ENCODE data around the gene DNASE1L1. TPM values are rescaled to one million over a fixed set of nuclear protein-coding genes. Genes with fewer than 3 reads are reported as not detected.
A peak's percentile ranks its signal among the peaks of the same experiment; 100 is the strongest.

Gene DNASE1L1
- total RNA-seq, 4 donors from 2014 or later: 40.7 to 92.9 (median 61.6) TPM

DNA sequence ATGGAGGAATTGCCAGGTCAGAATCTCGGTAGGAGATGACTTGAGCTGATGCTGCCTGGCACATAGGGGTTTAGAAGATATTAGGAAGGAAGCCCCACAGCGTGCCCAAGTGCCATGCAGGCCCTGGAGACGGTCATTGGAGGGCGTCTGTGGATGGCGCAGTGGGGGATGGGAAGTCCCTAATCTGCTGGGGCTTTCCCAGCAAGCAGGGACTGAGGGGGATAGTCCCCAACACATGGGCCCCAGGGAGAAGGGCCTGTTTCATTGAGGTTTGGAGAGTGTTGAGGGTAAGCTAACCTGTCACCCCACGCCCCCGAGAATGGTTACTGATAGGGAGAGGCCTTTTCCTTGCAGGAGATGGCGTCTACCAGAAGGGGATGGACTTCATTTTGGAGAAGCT lies 10.1 kb upstream of the DNASE1L1 start:
- TF ChIP-seq, protein P1, sequence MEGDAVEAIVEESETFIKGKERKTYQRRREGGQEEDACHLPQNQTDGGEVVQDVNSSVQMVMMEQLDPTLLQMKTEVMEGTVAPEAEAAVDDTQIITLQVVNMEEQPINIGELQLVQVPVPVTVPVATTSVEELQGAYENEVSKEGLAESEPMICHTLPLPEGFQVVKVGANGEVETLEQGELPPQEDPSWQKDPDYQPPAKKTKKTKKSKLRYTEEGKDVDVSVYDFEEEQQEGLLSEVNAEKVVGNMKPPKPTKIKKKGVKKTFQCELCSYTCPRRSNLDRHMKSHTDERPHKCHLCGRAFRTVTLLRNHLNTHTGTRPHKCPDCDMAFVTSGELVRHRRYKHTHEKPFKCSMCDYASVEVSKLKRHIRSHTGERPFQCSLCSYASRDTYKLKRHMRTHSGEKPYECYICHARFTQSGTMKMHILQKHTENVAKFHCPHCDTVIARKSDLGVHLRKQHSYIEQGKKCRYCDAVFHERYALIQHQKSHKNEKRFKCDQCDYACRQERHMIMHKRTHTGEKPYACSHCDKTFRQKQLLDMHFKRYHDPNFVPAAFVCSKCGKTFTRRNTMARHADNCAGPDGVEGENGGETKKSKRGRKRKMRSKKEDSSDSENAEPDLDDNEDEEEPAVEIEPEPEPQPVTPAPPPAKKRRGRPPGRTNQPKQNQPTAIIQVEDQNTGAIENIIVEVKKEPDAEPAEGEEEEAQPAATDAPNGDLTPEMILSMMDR (IDR thresholded peaks at IDR 0.05): no peak
- TF ChIP-seq POLR2A (IDR thresholded peaks at IDR 0.05): no peak
- DNase-seq: no peak
- H3K9me3 ChIP-seq: no peaks in the 10 kb centered on the region
- H3K4me3 ChIP-seq (replicated peaks in 1 of 3): no peak overlapping the region
- H3K4me1 ChIP-seq: peaks cover 0 to 16% of the 10 kb centered on the region in 2 donors
- H3K27me3 ChIP-seq: no peaks in the 10 kb centered on the region
- intact Hi-C loops (cut with DNase I): no loop called here
- H3K27ac ChIP-seq: peak overlapping the region; percentile 33 to 47 (median 42)
- H3K36me3 ChIP-seq: no peaks in the 10 kb centered on the region
- 88 to 89% methylated on average over 5 to 6 of the region's 8 CpGs for WGBS, 2 donors

DNA sequence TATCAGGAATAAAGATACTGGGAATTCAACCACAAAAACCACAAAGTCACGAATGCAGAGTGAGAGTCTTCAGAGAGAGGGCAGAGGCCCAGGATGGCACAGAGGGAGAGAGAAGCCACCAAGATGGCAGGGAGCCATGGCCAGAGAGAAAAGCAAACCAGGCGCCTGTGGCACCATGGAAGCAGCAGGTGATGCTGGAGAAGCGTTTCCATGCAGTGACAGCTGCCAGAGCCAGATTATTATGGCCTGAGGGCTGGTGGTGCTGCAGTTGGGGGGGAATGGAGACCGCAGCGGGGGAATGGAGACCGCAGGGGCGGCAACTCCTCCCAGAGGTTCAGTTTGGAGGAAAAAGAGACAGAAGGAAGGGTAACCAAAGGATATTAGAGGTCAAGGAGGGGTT lies 8.1 kb upstream of the DNASE1L1 start:
- intact Hi-C loops (cut with DNase I): no loop called here
- Histone ChIP-seq H3K27me3 (no peaks in the 10 kb centered on the region), H3K4me3 (replicated peaks in 1 of 3) (no peak overlapping the region), H3K4me1 (peaks cover 0 to 22% of the 10 kb centered on the region in 2 donors), H3K27ac (no peak overlapping the region), H3K9me3 (no peaks in the 10 kb centered on the region), H3K36me3 (no peaks in the 10 kb centered on the region)
- no peak for DNase-seq
- 94 to 95% methylated on average over 7 of the region's 7 CpGs for WGBS, 2 donors
- TF ChIP-seq, protein P1 (IDR thresholded peaks at IDR 0.05): no peak
- no peak for TF ChIP-seq POLR2A (IDR thresholded peaks at IDR 0.05)

DNA sequence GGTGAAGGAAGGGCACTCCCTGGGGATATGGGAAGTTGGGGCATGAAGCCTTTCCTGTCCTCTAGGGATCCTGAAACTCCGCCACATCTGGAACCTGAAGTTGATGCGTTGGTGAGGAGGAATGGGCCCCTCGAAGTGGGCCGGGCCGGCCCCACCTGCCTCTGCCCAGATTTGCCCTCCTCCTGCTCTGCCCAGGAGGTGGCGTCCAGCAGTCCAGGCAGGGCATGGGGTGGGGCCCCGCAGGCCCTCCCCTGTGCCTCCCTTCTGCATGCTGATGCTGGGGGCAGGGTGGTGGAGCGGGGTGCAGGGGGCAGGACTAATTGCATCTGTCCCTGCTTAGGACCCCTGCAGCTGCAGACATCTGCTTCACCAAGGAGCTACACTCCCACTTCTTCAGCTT lies 4.1 kb upstream of the DNASE1L1 start:
- Histone ChIP-seq H3K27ac (no peak overlapping the region), H3K36me3 (no peaks in the 10 kb centered on the region), H3K4me3 (replicated peaks in 1 of 3) (no peak overlapping the region), H3K9me3 (no peaks in the 10 kb centered on the region), H3K4me1 (peaks cover 0 to 7% of the 10 kb centered on the region in 2 donors), H3K27me3 (no peaks in the 10 kb centered on the region)
- intact Hi-C loops (cut with DNase I): no loop called here
- WGBS, 2 donors: 100% methylated on average over 2 of the region's 8 CpGs; no CpG with 5 or more reads in 1 of the 2 donors
- DNase-seq: no peak
- TF ChIP-seq, protein P1 (IDR thresholded peaks at IDR 0.05): no peak
- TF ChIP-seq POLR2A (IDR thresholded peaks at IDR 0.05): no peak

DNA sequence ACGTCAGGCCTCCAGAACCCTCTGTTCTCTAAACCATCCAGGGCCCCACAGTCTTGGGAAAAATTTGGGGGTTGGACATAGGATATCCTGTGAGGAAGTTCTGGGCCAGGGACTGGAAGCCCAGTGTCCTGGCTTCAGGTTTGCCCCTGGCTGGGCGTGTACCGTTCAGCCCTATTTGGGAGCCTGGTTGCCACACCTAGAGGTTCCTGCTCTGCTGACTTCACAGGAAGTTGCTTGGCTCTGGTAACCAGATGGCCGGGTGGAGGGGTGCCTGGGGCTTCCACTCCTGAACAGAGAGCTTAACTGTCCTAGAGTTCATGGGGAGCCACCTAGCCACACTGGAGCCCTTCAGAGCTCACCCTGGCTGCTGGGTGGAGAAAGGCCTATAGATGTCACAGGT lies 3.4 kb upstream of the DNASE1L1 start:
- peak in 1 of 2 donors; percentile 11 for DNase-seq
- no peaks in the 10 kb centered on the region for H3K36me3 ChIP-seq
- H3K4me1 ChIP-seq: peaks cover 0 to 7% of the 10 kb centered on the region in 2 donors
- H3K27ac ChIP-seq: peak overlapping the region; percentile 89 to 95 (median 94)
- H3K9me3 ChIP-seq: no peaks in the 10 kb centered on the region
- no peaks in the 10 kb centered on the region for H3K27me3 ChIP-seq
- peak overlapping the region in 1 of 3 donors; percentile 62 for H3K4me3 ChIP-seq (replicated peaks in 1 of 3)
- TF ChIP-seq POLR2A (IDR thresholded peaks at IDR 0.05): no peak
- TF ChIP-seq, protein P1 (IDR thresholded peaks at IDR 0.05): no peak
- WGBS, 2 donors: 33 to 43% methylated on average over 2 to 4 of the region's 4 CpGs
- intact Hi-C loops (cut with DNase I): no loop called here

DNA sequence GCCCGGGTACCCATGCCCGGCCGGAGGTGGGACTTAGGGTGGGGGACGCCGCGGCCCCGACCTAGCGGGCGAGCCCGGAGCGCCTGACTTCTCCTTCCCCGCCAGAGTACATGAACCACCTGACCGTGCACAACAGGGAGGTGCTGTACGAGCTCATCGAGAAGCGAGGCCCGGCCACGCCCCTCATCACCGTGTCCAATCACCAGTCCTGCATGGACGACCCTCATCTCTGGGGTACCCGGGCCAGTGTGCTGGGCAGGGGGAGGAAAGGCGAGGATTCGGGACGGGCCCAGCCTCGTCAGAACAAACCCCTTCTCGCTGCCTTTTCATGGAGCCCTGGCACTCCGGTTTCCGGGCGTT lies 2.9 kb upstream of the DNASE1L1 start:
- 13% methylated on average over 4 of the region's 29 CpGs; no CpG with 5 or more reads in 1 of the 2 donors for WGBS, 2 donors
- DNase-seq: peak; percentile 74 to 77

More for the DNA sequence above, 2.9 kb upstream of the DNASE1L1 start:
- peaks cover 0 to 7% of the 10 kb centered on the region in 2 donors for H3K4me1 ChIP-seq
- H3K27ac ChIP-seq: peak overlapping the region; percentile 89 to 95 (median 94)
- H3K9me3 ChIP-seq: no peaks in the 10 kb centered on the region
- H3K27me3 ChIP-seq: no peaks in the 10 kb centered on the region
- peak overlapping the region; percentile 39 to 62 (median 51) for H3K4me3 ChIP-seq (replicated peaks in 1 of 3)
- TF ChIP-seq POLR2A (IDR thresholded peaks at IDR 0.05): peak in 1 of 2 donors; percentile 64
- TF ChIP-seq, protein P1 (IDR thresholded peaks at IDR 0.05): no peak
- intact Hi-C loops (cut with DNase I): no loop called here
- no peaks in the 10 kb centered on the region for H3K36me3 ChIP-seq

Data from thyroid gland (tissue), 4 donors.